Endothelial cell of umbilical vein (primary cell): ENCODE data around the gene TAOK1. TPM values are rescaled to one million over a fixed set of nuclear protein-coding genes. Genes with fewer than 3 reads are reported as not detected.

Experiments
- BruUV-seq: library from RNA; stranded (reverse); fragments of 400-500 nt; replicated peaks from 2 replicates; lab custom pipeline; 2021; lab: Mats Ljungman, UMichigan
- CTCF ChIA-PET: fragments of 300-600, 350-600 bp; sonication (Branson Sonifier 250); formaldehyde crosslinking; loops from one replicate; lab custom pipeline; 2021; ENCODE audit warnings: antibody characterized with exemption, inconsistent platforms; lab: Charles Lee
- POLR2A ChIA-PET: fragments of 300-600, 350-600 bp; sonication (Branson Sonifier 250); formaldehyde crosslinking; loops from one replicate; lab custom pipeline; 2021; ENCODE audit warnings: antibody characterized with exemption, inconsistent platforms; lab: Charles Lee
- DNase-seq: peaks from one replicate; pipeline ENCODE4 v3.0.0-alpha.2; 2011; ENCODE audit warnings: low read depth, low spot score
- FAIRE-seq: peaks from 2 replicates; lab custom pipeline; 2011; peaks lifted over from hg19 to GRCh38; lab: Jason Lieb, UNC
- H2AFZ ChIP-seq: 2 replicates; pipeline ENCODE4 v1.6.0; 2012; ENCODE audit warnings: low read depth, low read length, control low read depth, inconsistent platforms
- H3K27ac ChIP-seq: 2 replicates; pipeline ENCODE4 v1.5.1; 2011; ENCODE audit warnings: low read depth, mild to moderate bottlenecking, control low read depth, low read length, moderate library complexity; ENCODE audit not compliant: insufficient read depth
- H3K27me3 ChIP-seq, 2 experiments: 2 replicates each; pipeline versions ENCODE4 v1.6.0 to v1.6.1; 2011; ENCODE audit warnings: low read length in 2 of 2, mixed read lengths in 1 of 2; ENCODE audit not compliant: control insufficient read depth in 2 of 2, insufficient read depth in 2 of 2
- H3K36me3 ChIP-seq, 2 experiments: 2 replicates in 1 of 2; 3 replicates in 1 of 2; pipeline ENCODE4 v1.5.1; 2011; ENCODE audit warnings: low read length in 2 of 2, mild to moderate bottlenecking in 1 of 2, moderate library complexity in 1 of 2; ENCODE audit not compliant: control insufficient read depth in 2 of 2, insufficient read depth in 2 of 2; ENCODE audit errors: extremely low read depth in 1 of 2
- H3K4me1 ChIP-seq: 3 replicates; pipeline ENCODE4 v1.5.1; 2011; ENCODE audit warnings: mild to moderate bottlenecking, low read length; ENCODE audit not compliant: control insufficient read depth, insufficient read depth; ENCODE audit errors: extremely low read depth
- H3K4me2 ChIP-seq: 2 replicates; pipeline ENCODE4 v1.6.1; 2011; ENCODE audit warnings: low read length, control low read depth, mixed read lengths; ENCODE audit not compliant: insufficient read depth
- H3K4me3 ChIP-seq, 3 experiments: fragments of 200-600 bp in 1 of 3; sonication (generic), shearing (Covaris generic) in 1 of 3; replicated peaks in 1 of 3; 2 replicates each; pipeline ENCODE4 v1.5.1; 2011 to 2016; ENCODE audit warnings: control low read depth in 3 of 3, low read length in 3 of 3, mild to moderate bottlenecking in 2 of 3, inconsistent platforms in 1 of 3, low read depth in 1 of 3, moderate library complexity in 1 of 3; ENCODE audit not compliant: insufficient read depth in 1 of 3
- H3K79me2 ChIP-seq: 2 replicates; pipeline ENCODE4 v1.6.0; 2012; ENCODE audit warnings: low read length, inconsistent platforms; ENCODE audit not compliant: control insufficient read depth, insufficient read depth
- H3K9ac ChIP-seq: replicated peaks from 2 replicates; pipeline ENCODE3; 2011; ENCODE audit warnings: low read length, control low read depth; ENCODE audit not compliant: insufficient read depth; ENCODE audit errors: extremely low read depth
- H3K9me1 ChIP-seq: replicated peaks from 3 replicates; pipeline ENCODE4 v1.6.0; 2011; ENCODE audit warnings: mild to moderate bottlenecking, low read length; ENCODE audit not compliant: control insufficient read depth, insufficient read depth; ENCODE audit errors: extremely low read depth
- H3K9me3 ChIP-seq: replicated peaks from 2 replicates; pipeline ENCODE4 v1.5.1; 2012; ENCODE audit warnings: low read length, inconsistent platforms; ENCODE audit not compliant: control insufficient read depth, insufficient read depth
- H4K20me1 ChIP-seq: replicated peaks from 2 replicates; pipeline ENCODE3; 2011; ENCODE audit warnings: mild to moderate bottlenecking, low read length; ENCODE audit not compliant: control insufficient read depth, insufficient read depth; ENCODE audit errors: extremely low read depth
- CTCF ChIP-seq, 2 donors: IDR thresholded peaks; 1 replicate in 1 of 2; 2 replicates in 1 of 2; pipeline ENCODE4 v1.5.1; 2011; ENCODE audit warnings: low read length in 2 of 2, mild to moderate bottlenecking in 2 of 2, moderate library complexity in 2 of 2, control low read depth in 1 of 2, inconsistent platforms in 1 of 2, low read depth in 1 of 2; ENCODE audit not compliant: insufficient read depth in 1 of 2; ENCODE audit errors: extremely low read depth in 1 of 2
- EZH2 ChIP-seq: IDR thresholded peaks from 2 replicates; pipeline ENCODE4 v1.6.1; 2012; ENCODE audit warnings: borderline replicate concordance, low read depth, mild to moderate bottlenecking, moderate library complexity, low read length, inconsistent platforms; ENCODE audit not compliant: severe bottlenecking
- FOS ChIP-seq: IDR thresholded peaks from 2 replicates; pipeline ENCODE4 v1.6.1; 2011; ENCODE audit warnings: mild to moderate bottlenecking, low read length, moderate library complexity, borderline replicate concordance; ENCODE audit not compliant: insufficient read depth
- GATA2 ChIP-seq: IDR thresholded peaks from 2 replicates; pipeline ENCODE4 v1.7.0; 2011; ENCODE audit warnings: low read depth, mild to moderate bottlenecking, moderate library complexity, mixed read lengths, low read length; ENCODE audit not compliant: insufficient read length, insufficient read depth
- JUN ChIP-seq: IDR thresholded peaks from 2 replicates; pipeline ENCODE4 v1.6.1; 2011; ENCODE audit warnings: borderline replicate concordance, low read depth; ENCODE audit not compliant: insufficient read length, insufficient read depth
- MAX ChIP-seq: IDR thresholded peaks from 2 replicates; pipeline ENCODE4 v1.6.1; 2011; ENCODE audit not compliant: insufficient read depth, insufficient read length
- MYC ChIP-seq: IDR thresholded peaks from one replicate; pipeline ENCODE4 v1.6.1; 2011; ENCODE audit warnings: mild to moderate bottlenecking, low read depth, low read length
- POLR2A ChIP-seq: IDR thresholded peaks from 2 replicates; pipeline ENCODE4 v1.6.1; 2012; ENCODE audit warnings: low read depth, mild to moderate bottlenecking, control low read depth, low read length
- POLR2AphosphoS5 ChIP-seq: IDR thresholded peaks from 2 replicates; pipeline ENCODE4 v1.6.1; 2012; ENCODE audit warnings: low read depth, mild to moderate bottlenecking, control low read depth, low read length, moderate library complexity; ENCODE audit not compliant: insufficient read depth
- dilution Hi-C: fragments of 300-500 bp; cut with MboI; formaldehyde crosslinking; loops from one replicate; pipeline ENCODE4 v1.15.0; 2019; ENCODE audit warnings: low sequenced_read_pairs; ENCODE audit not compliant: extremely low pct_ligation_motif_present
- intact Hi-C: fragments of 100-400 bp; cut with micrococcal nuclease; formaldehyde crosslinking; loops from one replicate; pipeline ENCODE4 v1.10.0; 2022
- polyA plus RNA-seq, 4 experiments: library from polyadenylated mRNA; depleted of rRNA in 3 of 4; stranded (reverse) in 3 of 4; unstranded in 1 of 4; fragments of >200 nt; gene quantifications; 2 replicates each; pipeline versions ENCODE4 v1.2.1 to v1.2.3, GENCODE V29; 2011 to 2012; ENCODE audit warnings: missing spikeins in 1 of 4
- total RNA-seq: library from RNA; stranded (reverse); gene quantifications from 2 replicates; pipeline ENCODE4 v1.2.3, GENCODE V29; 2021

Gene TAOK1
- total and polyA plus RNA-seq, 2 donors (not counting 3 experiments of a cell fraction or from before 2014, with no cell fraction given): 11.0 to 82.2 TPM

- no peak overlapping the region for H3K4me2 ChIP-seq
- BruUV-seq: no TSS peak
- no peak overlapping the region for H3K4me3 ChIP-seq
- intact Hi-C loops: no loop called here
- ChIA-PET CTCF (interaction anchor here (1.0 to 1.3 kb wide), 3 partner anchors 25 to 192 kb away, joined by 3 to 4 read pairs (median 3); no protein-coding TSS in a partner anchor), POLR2A (no interaction called here)
- DNase-seq: no peak
- H3K27ac ChIP-seq: no peak overlapping the region
- no peak overlapping the region for H2AFZ ChIP-seq
- TF ChIP-seq MYC (no peak), EZH2 (no peak), FOS (no peak)
- no peaks in the 10 kb centered on the region for H3K36me3 ChIP-seq
- no peaks in the 10 kb centered on the region for H3K9me1 ChIP-seq
- dilution Hi-C loops: no loop called here
- H3K9ac ChIP-seq: no peak overlapping the region
- H4K20me1 ChIP-seq: no peaks in the 10 kb centered on the region
- H3K9me3 ChIP-seq: no peaks in the 10 kb centered on the region
- H3K79me2 ChIP-seq: no peaks in the 10 kb centered on the region
- H3K4me1 ChIP-seq: peaks cover 8% of the 10 kb centered on the region
- no peaks in the 10 kb centered on the region for H3K27me3 ChIP-seq
- no peak for FAIRE-seq
These were observed 171.7 kb downstream of the TAOK1 start for GRCh38 chr17:29561554-29562517.

- H4K20me1 ChIP-seq: no peaks in the 10 kb centered on the region
- H3K9me3 ChIP-seq: no peaks in the 10 kb centered on the region
- H3K4me3 ChIP-seq: no peak overlapping the region
- BruUV-seq: no TSS peak
- CTCF ChIA-PET: no interaction called here
- dilution Hi-C loops: no loop called here
- H3K79me2 ChIP-seq: no peaks in the 10 kb centered on the region
- no peaks in the 10 kb centered on the region for H3K9me1 ChIP-seq
- POLR2A ChIA-PET: no interaction called here
- TF ChIP-seq POLR2AphosphoS5 (no peak), GATA2 (no peak), CTCF (IDR thresholded peaks at IDR 0.05; ENCODE audit: extremely low read depth in 1 of 2, insufficient read depth in 1 of 2, low read depth in 1 of 2, low read length in 2 of 2) (no peak), POLR2A (no peak), MYC (no peak), MAX (no peak), EZH2 (no peak), FOS (no peak), JUN (no peak)
- H3K36me3 ChIP-seq: no peaks in the 10 kb centered on the region
- intact Hi-C loops: no loop called here
- FAIRE-seq: no peak
- no peak overlapping the region for H3K4me2 ChIP-seq
- H3K9ac ChIP-seq: no peak overlapping the region
- H3K27me3 ChIP-seq: no peaks in the 10 kb centered on the region
- H3K27ac ChIP-seq: no peak overlapping the region
- no peak overlapping the region for H2AFZ ChIP-seq
- no peak for DNase-seq
- peaks cover 10% of the 10 kb centered on the region for H3K4me1 ChIP-seq
These were observed 172.5 kb downstream of the TAOK1 start for GRCh38 chr17:29562615-29563014.
